Activated T-cell treated with anti-CD3 and anti-CD28 coated beads, Interleukin-2, amount 50 U/mL, for 1 hour (primary cell): ENCODE data around the gene SERBP1.
"Not testable (repeated sequence)": the region's sequence is repeated elsewhere in the genome, so short reads cannot be mapped to it uniquely, and the experiment has no call there.

Experiments used
- DNase-seq: peaks from one replicate; pipeline ENCODE4 v3.0.0-alpha.2; 2020

SERBP1 gene

GRCh38 chr1:67404212-67404620, 26.0 kb downstream of the SERBP1 start:
- no peak for DNase-seq

- DNase-seq = no peak
Measured at GRCh38 chr1:67401443-67401842, 28.8 kb downstream of the SERBP1 start.

GRCh38 chr1:67400029-67400786, 30.0 kb downstream of the SERBP1 start:
- not testable (repeated sequence) for DNase-seq

- DNase-seq = no peak
Measured at GRCh38 chr1:67399199-67399993, 30.8 kb downstream of the SERBP1 start.

- no peak for DNase-seq
Measured at GRCh38 chr1:67394548-67394947, 35.7 kb downstream of the SERBP1 start.

GRCh38 chr1:67393737-67394136, 36.5 kb downstream of the SERBP1 start:
- DNase-seq = no peak

- DNase-seq = no peak
Measured at GRCh38 chr1:67393240-67393639, 37.0 kb downstream of the SERBP1 start.

- no peak for DNase-seq
Measured at GRCh38 chr1:67390041-67390887, 39.9 kb downstream of the SERBP1 start.

- DNase-seq = no peak
Measured at GRCh38 chr1:67383999-67384638, 46.1 kb downstream of the SERBP1 start.

GRCh38 chr1:67382292-67382691, 47.9 kb downstream of the SERBP1 start:
- no peak for DNase-seq

- no peak for DNase-seq
Measured at GRCh38 chr1:67381154-67381553, 49.0 kb downstream of the SERBP1 start.

GRCh38 chr1:67377253-67377652, 52.9 kb downstream of the SERBP1 start:
- no peak for DNase-seq

- no peak for DNase-seq
Measured at GRCh38 chr1:67376381-67376780, 53.8 kb downstream of the SERBP1 start.

GRCh38 chr1:67372898-67373297, 57.3 kb downstream of the SERBP1 start:
- no peak for DNase-seq

- DNase-seq = no peak
Measured at GRCh38 chr1:67372136-67372535, 58.1 kb downstream of the SERBP1 start.

- no peak for DNase-seq
Measured at GRCh38 chr1:67371681-67372080, 58.5 kb downstream of the SERBP1 start.

- DNase-seq = no peak
Measured at GRCh38 chr1:67371043-67371442, 59.2 kb downstream of the SERBP1 start.

- DNase-seq = no peak
Measured at GRCh38 chr1:67368046-67368514, 62.1 kb downstream of the SERBP1 start.

- no peak for DNase-seq
Measured at GRCh38 chr1:67367370-67368045, 62.7 kb downstream of the SERBP1 start.

- no peak for DNase-seq
Measured at GRCh38 chr1:67361641-67362040, 68.6 kb downstream of the SERBP1 start.

- no peak for DNase-seq
Measured at GRCh38 chr1:67359592-67359991, 70.6 kb downstream of the SERBP1 start.
